Liver (tissue), 3 donors: ENCODE measurements around the gene CPNE5.

Source experiments
- ATF3 ChIP-seq: IDR thresholded peaks from 2 replicates; pipeline ENCODE4 v1.6.1; 2016; ENCODE audit warnings: antibody characterized with exemption
- CTCF ChIP-seq: fragments of 150-350 bp; IDR thresholded peaks from 2 replicates; pipeline ENCODE4 v1.5.1; 2017; ENCODE audit warnings: improper control_type of control experiment, low read depth, low read length; ENCODE audit not compliant: missing input control
- FOXA1 ChIP-seq: IDR thresholded peaks from 2 replicates; pipeline ENCODE4 v1.6.1; 2016; ENCODE audit warnings: antibody characterized with exemption
- ZBTB33 ChIP-seq: IDR thresholded peaks from 2 replicates; pipeline ENCODE4 v1.6.1; 2016; ENCODE audit warnings: antibody characterized with exemption
- donor health status: healthy.
- donor health status: healthy.

GRCh38 chr6:36809156-36809555, 30.1 kb downstream of the CPNE5 start:
- TF ChIP-seq CTCF (no peak), ZBTB33 (no peak), FOXA1 (no peak), ATF3 (no peak)
